Astrocyte (in vitro differentiated cells and primary cell): ENCODE data around the gene CYP4X1.

Experiments used
- CTCF ChIP-seq: IDR thresholded peaks from 2 replicates; pipeline ENCODE4 v1.5.1; 2011; ENCODE audit warnings: low read depth, mild to moderate bottlenecking, inconsistent platforms, low read length, moderate library complexity; ENCODE audit not compliant: insufficient read depth
- EZH2 ChIP-seq: IDR thresholded peaks from 2 replicates; pipeline ENCODE4 v1.6.1; 2012; ENCODE audit warnings: mild to moderate bottlenecking, low read length, inconsistent platforms; ENCODE audit not compliant: insufficient read depth

DNA sequence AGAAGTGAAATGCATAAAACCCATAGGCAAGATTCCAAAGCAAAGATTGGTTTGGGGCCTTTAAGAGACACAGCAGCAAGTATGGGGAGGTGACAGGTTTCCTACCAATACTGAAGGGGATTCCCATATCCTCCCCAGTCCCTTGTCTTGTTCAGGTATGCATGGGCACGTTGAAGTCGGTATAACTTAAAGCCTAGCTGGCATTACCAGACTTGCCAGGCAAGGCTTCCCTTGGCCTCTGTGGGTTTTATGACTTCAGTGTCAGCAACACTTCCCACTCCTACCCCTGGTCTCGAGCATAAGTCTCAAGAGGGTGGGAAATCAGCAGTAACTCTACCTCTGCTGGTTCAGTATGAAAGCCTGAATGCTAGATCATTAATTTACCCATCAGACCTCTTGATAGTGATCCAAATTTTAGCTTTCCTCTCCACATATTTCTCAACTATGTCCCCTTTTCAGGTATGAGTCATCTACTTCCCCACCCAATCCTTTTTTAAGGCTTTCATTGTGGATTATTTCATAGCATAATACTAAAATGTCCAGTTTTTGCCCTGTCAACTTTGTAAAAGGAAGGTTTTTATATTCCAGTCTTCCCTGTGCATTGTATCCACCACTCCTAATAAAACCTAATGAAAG lies 6.8 kb downstream of the CYP4X1 start:
- TF ChIP-seq CTCF (no peak), EZH2 (no peak)
